PC-3 (cell line): Measurements from ENCODE around the gene GPR33. TPM values are rescaled to one million over a fixed set of nuclear protein-coding genes. Genes with fewer than 3 reads are reported as not detected.

Experiments used
- ATAC-seq: fragments of 200-7000 bp; cut with Tn5 transposase; 2 replicates; pipeline ENCODE4 v1.9.1; 2020; ENCODE audit warnings: mild to moderate bottlenecking, moderate library complexity
- BruUV-seq: library from RNA; stranded (reverse); fragments of 400-500 nt; replicated peaks from 2 replicates; lab custom pipeline; 2021; lab: Mats Ljungman, UMichigan
- CTCF ChIA-PET: fragments of 300-600 bp; sonication (Branson Sonifier 250); formaldehyde crosslinking; loops from one replicate; lab custom pipeline; 2022; ENCODE audit warnings: antibody characterized with exemption; lab: Charles Lee
- POLR2A ChIA-PET: fragments of 300-600 bp; sonication (Branson Sonifier 250); formaldehyde crosslinking; loops from one replicate; lab custom pipeline; 2022; ENCODE audit warnings: antibody characterized with exemption; ENCODE audit not compliant: unreplicated experiment; lab: Charles Lee
- DNase-seq: peaks from one replicate; pipeline ENCODE4 v3.0.0-alpha.2; 2015
- H2AFZ ChIP-seq: fragments of 300-600 bp; sonication (generic); 2 replicates; pipeline ENCODE4 v1.6.0; 2016; ENCODE audit warnings: antibody characterized with exemption, low read length
- H3F3A ChIP-seq: fragments of 300-600 bp; sonication (generic); one replicate; pipeline ENCODE4 v1.6.0; 2017; ENCODE audit warnings: antibody characterized with exemption, low read length, control low read depth, mild to moderate bottlenecking; ENCODE audit not compliant: unreplicated experiment
- H3K27ac ChIP-seq: fragments of 300-600 bp; sonication (generic); 2 replicates; pipeline ENCODE4 v1.5.1; 2016; ENCODE audit warnings: mild to moderate bottlenecking, low read length
- H3K27me3 ChIP-seq: fragments of 300-600 bp; sonication (generic); 2 replicates; pipeline ENCODE4 v1.6.1; 2016; ENCODE audit warnings: low read length, mixed read lengths
- H3K36me3 ChIP-seq: fragments of 300-600 bp; sonication (generic); 2 replicates; pipeline ENCODE4 v1.6.1; 2016; ENCODE audit warnings: low read depth, mixed run types, low read length, mixed read lengths
- H3K4me1 ChIP-seq: fragments of 300-600 bp; sonication (generic); 2 replicates; pipeline ENCODE4 v1.5.1; 2016; ENCODE audit warnings: low read length; ENCODE audit not compliant: insufficient read depth
- H3K4me2 ChIP-seq: fragments of 300-600 bp; sonication (generic); 2 replicates; pipeline ENCODE4 v1.6.0; 2016; ENCODE audit warnings: low read length
- H3K4me3 ChIP-seq: fragments of 300-600 bp; sonication (generic); 2 replicates; pipeline ENCODE4 v1.5.1; 2016; ENCODE audit warnings: mild to moderate bottlenecking, low read length, mixed read lengths
- H3K79me2 ChIP-seq: fragments of 300-600 bp; sonication (generic); 2 replicates; pipeline ENCODE4 v1.6.1; 2017; ENCODE audit warnings: low read length, mixed read lengths
- H3K9ac ChIP-seq: fragments of 300-600 bp; sonication (generic); 2 replicates; pipeline ENCODE4 v1.6.0; 2016; ENCODE audit warnings: mild to moderate bottlenecking, low read length
- H3K9me2 ChIP-seq: fragments of 300-600 bp; sonication (generic); replicated peaks from 2 replicates; pipeline ENCODE4 v1.6.1; 2016; ENCODE audit warnings: mixed run types, low read length, mixed read lengths
- H3K9me3 ChIP-seq: fragments of 300-600 bp; sonication (generic); 2 replicates; pipeline ENCODE4 v1.6.1; 2016; ENCODE audit warnings: low read length, mixed read lengths
- H4K20me1 ChIP-seq: fragments of 300-600 bp; sonication (generic); 2 replicates; pipeline ENCODE4 v1.6.1; 2016; ENCODE audit warnings: low read length, mixed read lengths
- EZH2 ChIP-seq: fragments of 300-600 bp; sonication (generic); IDR thresholded peaks from one replicate; pipeline ENCODE4 v1.6.1; 2017; ENCODE audit warnings: antibody characterized with exemption, mild to moderate bottlenecking, low read length; ENCODE audit not compliant: unreplicated experiment
- EZH2phosphoT487 ChIP-seq: fragments of 300-600 bp; sonication (generic); IDR thresholded peaks from 2 replicates; pipeline ENCODE4 v1.6.1; 2018; ENCODE audit warnings: mild to moderate bottlenecking, antibody characterized with exemption, low read length, borderline replicate concordance
- intact Hi-C: fragments of 100-400 bp; cut with micrococcal nuclease; formaldehyde crosslinking; loops from 2 replicates; pipeline ENCODE4 v1.9.0; 2023
- total RNA-seq: library from RNA; depleted of rRNA; stranded (reverse); fragments of >200 nt; gene quantifications from 2 replicates; pipeline ENCODE4 v1.2.3, GENCODE V29; 2014
- TF ChIP-seq, protein P1 (sequence below): fragments of 300-600 bp; sonication (generic); conservative IDR thresholded peaks from 2 replicates; pipeline ENCODE4 v1.5.1; 2017; ENCODE audit warnings: antibody characterized with exemption, low read depth, mild to moderate bottlenecking, low read length

The GPR33 gene
- total RNA-seq, 1 experiment from 2014 or later, result not detected

DNA sequence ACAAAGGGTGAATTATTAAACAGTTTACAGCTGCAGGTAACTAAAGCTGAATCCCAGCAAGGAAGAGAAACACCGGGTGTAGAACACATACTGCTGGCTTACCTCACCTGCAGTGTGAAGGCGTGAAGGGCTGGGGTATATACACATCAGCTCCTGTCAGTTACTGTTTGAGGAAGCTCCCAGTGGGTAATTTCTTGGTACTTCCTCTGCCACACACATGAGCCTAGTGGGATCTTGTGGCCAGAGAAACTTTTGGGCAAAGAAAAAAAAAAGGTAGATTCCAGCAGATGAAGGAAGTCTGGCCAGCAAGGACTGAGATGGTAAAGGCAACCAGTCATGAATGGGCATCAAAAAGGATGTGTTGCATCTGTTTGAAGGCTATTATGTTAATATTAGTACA lies 14.0 kb upstream of the GPR33 start:
- no TSS peak for BruUV-seq
- ChIA-PET CTCF (no interaction called here), POLR2A (no interaction called here)
- no peak overlapping the region for H3K9ac ChIP-seq
- no peaks in the 10 kb centered on the region for H3K36me3 ChIP-seq
- ATAC-seq (no peak), DNase-seq (no peak)
- no peaks in the 10 kb centered on the region for H3K9me2 ChIP-seq
- no peaks in the 10 kb centered on the region for H3F3A ChIP-seq
- TF ChIP-seq EZH2phosphoT487, result no peak
- no peak for TF ChIP-seq EZH2
- TF ChIP-seq, protein P1, sequence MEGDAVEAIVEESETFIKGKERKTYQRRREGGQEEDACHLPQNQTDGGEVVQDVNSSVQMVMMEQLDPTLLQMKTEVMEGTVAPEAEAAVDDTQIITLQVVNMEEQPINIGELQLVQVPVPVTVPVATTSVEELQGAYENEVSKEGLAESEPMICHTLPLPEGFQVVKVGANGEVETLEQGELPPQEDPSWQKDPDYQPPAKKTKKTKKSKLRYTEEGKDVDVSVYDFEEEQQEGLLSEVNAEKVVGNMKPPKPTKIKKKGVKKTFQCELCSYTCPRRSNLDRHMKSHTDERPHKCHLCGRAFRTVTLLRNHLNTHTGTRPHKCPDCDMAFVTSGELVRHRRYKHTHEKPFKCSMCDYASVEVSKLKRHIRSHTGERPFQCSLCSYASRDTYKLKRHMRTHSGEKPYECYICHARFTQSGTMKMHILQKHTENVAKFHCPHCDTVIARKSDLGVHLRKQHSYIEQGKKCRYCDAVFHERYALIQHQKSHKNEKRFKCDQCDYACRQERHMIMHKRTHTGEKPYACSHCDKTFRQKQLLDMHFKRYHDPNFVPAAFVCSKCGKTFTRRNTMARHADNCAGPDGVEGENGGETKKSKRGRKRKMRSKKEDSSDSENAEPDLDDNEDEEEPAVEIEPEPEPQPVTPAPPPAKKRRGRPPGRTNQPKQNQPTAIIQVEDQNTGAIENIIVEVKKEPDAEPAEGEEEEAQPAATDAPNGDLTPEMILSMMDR, result no peak
- H2AFZ ChIP-seq, result no peak overlapping the region
- no peak overlapping the region for H3K4me3 ChIP-seq
- no peak overlapping the region for H3K4me2 ChIP-seq
- intact Hi-C loops, result no loop called here
- H3K79me2 ChIP-seq, result no peaks in the 10 kb centered on the region
- no peaks in the 10 kb centered on the region for H3K27me3 ChIP-seq
- no peaks in the 10 kb centered on the region for H3K4me1 ChIP-seq
- H3K27ac ChIP-seq, result no peak overlapping the region
- H3K9me3 ChIP-seq, result no peaks in the 10 kb centered on the region
- H4K20me1 ChIP-seq, result no peaks in the 10 kb centered on the region

DNA sequence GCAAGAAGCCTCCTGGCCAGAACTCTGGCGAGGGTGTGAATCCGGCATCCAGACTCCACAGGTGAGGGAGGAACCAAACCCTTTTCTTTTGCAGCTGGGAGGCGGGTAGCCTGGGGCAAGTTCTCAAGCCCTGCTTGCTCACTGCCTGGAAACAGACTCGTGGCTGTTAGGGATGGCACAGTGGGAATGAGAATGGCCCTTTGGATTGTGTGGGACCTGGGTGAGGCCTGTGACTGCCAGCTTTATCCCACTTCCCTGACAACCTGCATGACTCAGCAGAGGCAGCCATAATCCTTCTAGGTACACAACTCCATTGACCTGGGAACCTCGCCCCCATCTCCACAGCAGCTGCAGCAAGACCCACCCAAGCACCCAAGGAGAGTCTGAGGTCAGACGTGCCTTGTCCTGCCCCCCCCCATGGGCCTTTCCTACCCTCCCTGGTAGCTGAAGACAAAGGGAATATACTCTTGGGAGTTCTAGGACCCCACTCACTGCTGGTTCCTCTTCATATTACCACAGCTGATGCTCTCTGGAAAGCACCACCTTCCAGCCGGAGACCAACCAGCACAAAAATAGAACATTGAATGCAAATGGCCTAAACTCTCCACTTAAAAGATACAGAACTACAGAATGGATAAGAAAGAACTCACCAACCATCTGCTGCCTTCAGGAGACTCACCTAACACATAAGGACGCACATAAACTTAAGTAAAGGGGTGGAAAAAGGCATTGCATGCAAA lies 5.1 kb upstream of the GPR33 start:
- no peaks in the 10 kb centered on the region for H3K4me1 ChIP-seq
- H3F3A ChIP-seq, result no peaks in the 10 kb centered on the region
- H3K36me3 ChIP-seq, result no peaks in the 10 kb centered on the region
- H3K27ac ChIP-seq, result 0 out of 2 replicates have a peak overlapping the region, but pooled peaks have one; percentile 9
- ChIA-PET CTCF (no interaction called here), POLR2A (no interaction called here)
- no peaks in the 10 kb centered on the region for H3K27me3 ChIP-seq
- no TSS peak for BruUV-seq
- H3K9me3 ChIP-seq, result no peaks in the 10 kb centered on the region
- H4K20me1 ChIP-seq, result no peaks in the 10 kb centered on the region
- ATAC-seq, result no peak; the same call in 1 of the 2 replicates
- TF ChIP-seq EZH2, result no peak
- TF ChIP-seq, protein P1, result no peak
- no peak for TF ChIP-seq EZH2phosphoT487
- intact Hi-C loops, result no loop called here
- H3K9ac ChIP-seq, result no peak overlapping the region; the same call in 1 of the 2 replicates
- peak; percentile 39 for DNase-seq
- peak overlapping the region; percentile 65; the same call in 1 of the 2 replicates for H2AFZ ChIP-seq
- H3K9me2 ChIP-seq, result no peaks in the 10 kb centered on the region
- H3K79me2 ChIP-seq, result no peaks in the 10 kb centered on the region
- no peak overlapping the region for H3K4me2 ChIP-seq
- H3K4me3 ChIP-seq, result no peak overlapping the region

DNA sequence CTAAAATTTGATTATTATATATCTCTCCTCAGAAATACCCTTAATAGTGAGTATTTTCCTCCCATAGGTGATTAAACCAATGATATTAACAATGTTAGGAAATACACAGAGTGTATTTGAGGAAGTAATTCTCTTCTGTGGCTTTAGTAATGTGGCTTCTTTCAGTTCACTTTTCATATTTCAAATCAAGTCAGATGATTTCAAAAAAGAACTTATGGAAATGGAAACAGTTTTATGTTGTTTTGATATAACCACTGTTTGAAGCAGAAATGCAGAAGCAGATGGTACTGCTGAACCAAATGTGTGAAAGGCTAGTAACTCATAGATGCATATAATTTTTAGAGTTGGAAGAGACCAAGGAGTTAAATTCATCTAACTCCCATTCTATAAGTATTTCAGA lies 1.9 kb upstream of the GPR33 start:
- no peaks in the 10 kb centered on the region for H3K79me2 ChIP-seq
- ChIA-PET POLR2A (no interaction called here), CTCF (no interaction called here)
- no peaks in the 10 kb centered on the region for H3K9me3 ChIP-seq
- BruUV-seq, result no TSS peak
- no peaks in the 10 kb centered on the region for H3F3A ChIP-seq
- no peak overlapping the region for H3K4me2 ChIP-seq
- intact Hi-C loops, result no loop called here
- DNase-seq (no peak), ATAC-seq (no peak)
- no peak overlapping the region for H3K9ac ChIP-seq
- no peaks in the 10 kb centered on the region for H3K9me2 ChIP-seq
- no peak for TF ChIP-seq EZH2phosphoT487
- no peaks in the 10 kb centered on the region for H3K27me3 ChIP-seq
- H3K27ac ChIP-seq, result no peak overlapping the region
- H2AFZ ChIP-seq, result no peak overlapping the region
- no peaks in the 10 kb centered on the region for H4K20me1 ChIP-seq
- H3K36me3 ChIP-seq, result no peaks in the 10 kb centered on the region
- H3K4me3 ChIP-seq, result no peak overlapping the region
- no peaks in the 10 kb centered on the region for H3K4me1 ChIP-seq
